ENCODE results near the gene NKG7.

The NKG7 gene

GRCh38 chr19:51333836-51334460, 38.5 kb downstream of the NKG7 start:
- DNase-seq, result no peak

DNA sequence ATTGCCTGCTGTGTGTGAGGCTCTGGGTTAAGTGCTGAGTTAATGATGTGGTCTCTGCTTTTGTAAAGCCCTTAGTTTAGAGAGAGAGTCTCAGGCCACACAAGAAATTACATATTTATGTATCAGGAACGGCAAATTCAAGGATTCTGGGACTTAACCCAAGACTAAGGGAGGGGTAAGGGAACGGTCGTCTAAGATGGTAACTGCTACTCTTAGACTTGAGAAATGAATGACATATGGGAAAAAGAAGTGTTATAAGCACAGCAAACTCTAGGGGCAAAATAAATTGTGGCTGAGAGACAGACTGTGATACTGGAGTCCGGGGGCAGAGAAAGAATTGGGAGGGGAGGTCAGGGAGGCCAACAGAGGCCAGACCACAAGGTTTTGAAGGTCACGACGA, 40.7 kb downstream of the NKG7 start:
- DNase-seq, result no peak

GRCh38 chr19:51331193-51331592, 41.3 kb downstream of the NKG7 start:
- no peak for DNase-seq

GRCh38 chr19:51330366-51330765, 42.1 kb downstream of the NKG7 start:
- DNase-seq, result no peak

DNA sequence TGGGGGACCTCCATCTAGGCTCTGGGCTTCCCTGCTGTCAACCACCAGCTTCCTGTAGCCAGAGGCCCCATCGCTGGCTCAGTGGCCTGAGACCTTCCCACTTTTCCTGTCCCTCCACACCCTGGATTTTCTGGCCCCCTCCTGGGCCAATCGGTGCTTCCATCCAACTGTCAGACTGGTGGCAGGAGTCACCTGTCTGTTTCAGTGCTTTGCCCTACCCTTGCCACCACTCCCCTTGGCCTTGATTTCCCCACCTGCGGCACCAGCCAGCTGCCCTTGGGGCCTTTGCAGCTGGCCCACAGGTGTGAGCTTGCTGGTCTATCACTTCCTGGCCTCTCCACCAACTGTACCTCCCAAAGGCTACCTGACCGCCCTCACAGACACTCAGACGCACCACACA, 43.0 kb downstream of the NKG7 start:
- no peak for DNase-seq

- DNase-seq, result no peak
Measured at GRCh38 chr19:51327066-51328001, 45.1 kb downstream of the NKG7 start.

DNA sequence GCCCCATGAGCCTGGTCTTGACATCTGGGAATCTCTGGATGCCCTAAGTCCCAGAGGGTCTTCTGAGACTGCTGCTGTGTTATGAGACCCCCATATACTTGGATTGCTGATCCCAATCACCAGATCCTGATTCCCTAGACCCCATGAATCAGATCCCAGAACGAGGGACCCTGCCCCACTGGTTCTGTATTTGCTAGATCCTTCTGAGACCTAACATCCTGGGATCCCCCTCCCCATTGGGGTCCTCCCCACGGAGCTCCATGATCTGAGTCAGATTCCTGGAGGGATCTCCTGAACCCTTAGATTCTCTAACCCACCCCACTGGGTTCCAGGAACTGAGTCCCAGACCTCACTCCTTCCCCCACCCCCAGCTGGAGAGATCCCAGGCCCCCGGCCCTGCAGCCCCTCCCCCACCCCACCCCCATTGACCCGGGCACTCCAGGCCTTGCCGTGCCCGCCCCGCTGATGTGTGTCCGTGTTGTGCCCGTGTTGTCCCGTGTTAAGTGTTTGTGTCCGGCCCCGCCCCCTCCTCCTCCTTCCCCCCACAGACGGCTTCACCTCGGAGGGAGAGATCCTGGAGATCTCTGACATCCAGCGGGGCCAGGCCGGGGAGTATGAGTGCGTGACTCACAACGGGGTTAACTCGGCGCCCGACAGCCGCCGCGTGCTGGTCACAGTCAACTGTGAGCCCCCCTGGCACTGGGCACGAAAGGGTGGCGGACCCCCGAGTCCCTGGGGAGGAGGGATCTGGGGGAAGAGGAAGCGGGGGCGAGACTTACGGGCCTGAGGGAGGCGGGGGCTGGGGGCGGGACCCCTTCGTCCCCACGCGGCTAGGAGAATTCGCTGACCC, 46.0 kb downstream of the NKG7 start:
- DNase-seq, result no peak

- no peak for DNase-seq
Measured at GRCh38 chr19:51325161-51325976, 47.1 kb downstream of the NKG7 start.

DNA sequence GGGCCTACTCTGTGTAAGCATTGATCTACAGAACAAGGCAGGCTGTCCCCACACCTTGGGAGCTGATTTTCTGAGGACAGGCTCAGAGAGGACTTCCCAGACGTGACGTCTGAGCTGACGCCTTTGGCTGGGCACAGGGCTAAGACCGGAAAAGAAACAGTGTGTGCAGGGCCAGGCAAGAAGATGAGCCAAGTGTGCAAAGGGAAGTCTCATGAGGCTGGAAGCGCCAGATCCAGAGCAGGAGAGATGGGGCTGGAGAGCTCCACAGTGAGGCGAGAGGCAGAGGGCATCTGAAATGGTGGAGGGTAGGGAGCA, 48.3 kb downstream of the NKG7 start:
- no peak for DNase-seq

GRCh38 chr19:51323481-51324166, 48.8 kb downstream of the NKG7 start:
- no peak for DNase-seq

GRCh38 chr19:51321799-51322198, 50.7 kb downstream of the NKG7 start:
- no peak for DNase-seq

Data from NK-92 treated with Interleukin-12 subunit alpha and Interleukin-12 subunit beta, amount 100 ng/mL, for 24 hours (cell line).